GM21619 (cell line): Measurements from ENCODE around the gene ZNF80.
"Not testable (repeated sequence)": the region's sequence is repeated elsewhere in the genome, so short reads cannot be mapped to it uniquely, and the experiment has no call there.

Experiments
- ATAC-seq: cut with Tn5 transposase; IDR thresholded peaks from one replicate; pipeline ENCODE4 v1.9.1; 2021; ENCODE audit not compliant: unreplicated experiment

Gene ZNF80

DNA sequence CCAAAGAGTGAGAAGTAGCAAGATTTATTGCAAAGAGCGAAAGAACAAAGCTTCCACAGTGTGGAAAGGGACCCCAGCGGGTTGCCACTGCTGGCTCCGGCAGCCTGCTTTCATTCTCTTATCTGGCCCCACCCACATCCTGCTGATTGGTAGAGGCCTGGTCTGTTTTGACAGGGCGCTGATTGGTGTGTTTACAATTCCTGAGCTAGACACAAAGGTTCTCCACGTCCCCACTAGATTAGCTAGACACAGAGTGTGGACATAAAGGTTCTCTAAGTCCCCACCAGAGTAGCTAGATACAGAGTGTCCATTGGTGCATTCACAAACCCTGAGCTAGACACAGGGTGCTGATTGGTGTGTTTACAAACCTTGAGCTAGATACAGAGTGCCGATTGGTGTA is at the start of gene ZNF80:
TSS of gene ZNF80 (minus strand) at position 101 of the 400 bp plus-strand sequence. CDS start 504 bp downstream, outside the sequence.
- ATAC-seq: not testable (repeated sequence)

DNA sequence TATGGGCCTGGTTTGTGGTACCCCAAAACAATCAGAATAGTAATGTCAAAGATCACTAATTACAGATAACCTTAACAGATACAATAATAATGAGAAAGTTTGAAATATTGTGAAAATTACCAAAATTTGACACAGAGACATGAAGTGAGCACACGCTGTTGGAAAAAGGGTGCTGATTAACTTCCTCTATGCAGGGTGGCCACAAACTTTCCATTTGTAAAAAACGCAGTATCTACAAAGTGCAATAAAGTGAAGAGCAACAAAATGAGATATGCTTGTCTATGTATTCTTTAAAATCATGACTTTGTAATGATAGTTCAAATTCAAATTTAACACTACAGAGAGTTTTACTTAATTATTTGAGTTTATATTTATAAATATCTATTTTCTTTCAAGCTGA is 48.9 kb upstream of the ZNF80 start:
- ATAC-seq: no peak

DNA sequence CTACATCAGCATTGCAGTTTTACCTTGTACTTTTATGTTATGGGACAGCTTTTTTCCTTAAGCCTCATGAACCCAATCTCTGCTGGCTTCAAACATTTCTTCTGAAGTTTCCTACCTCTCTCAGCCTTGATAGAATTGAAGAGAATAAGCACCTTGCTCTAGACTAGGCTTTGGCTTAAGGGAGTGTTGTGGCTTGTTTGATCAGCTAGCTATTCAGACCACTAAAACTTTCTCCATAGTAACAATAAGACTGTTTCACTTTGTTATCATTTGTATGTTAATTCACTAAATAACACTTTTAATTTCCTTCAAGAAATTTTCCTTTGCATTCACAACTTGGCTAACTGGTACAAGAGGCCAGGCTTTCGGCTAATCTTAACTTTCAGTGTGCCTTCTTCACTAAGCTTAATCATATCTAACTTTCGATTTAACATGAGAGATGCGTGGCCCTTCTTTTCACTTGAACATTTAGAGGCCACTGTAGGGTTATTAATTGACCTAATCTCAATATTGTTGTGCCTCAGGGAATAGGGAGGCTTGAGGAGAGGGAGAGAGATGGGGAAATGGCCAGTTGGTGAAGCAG is 48.4 kb upstream of the ZNF80 start:
- ATAC-seq: no peak

DNA sequence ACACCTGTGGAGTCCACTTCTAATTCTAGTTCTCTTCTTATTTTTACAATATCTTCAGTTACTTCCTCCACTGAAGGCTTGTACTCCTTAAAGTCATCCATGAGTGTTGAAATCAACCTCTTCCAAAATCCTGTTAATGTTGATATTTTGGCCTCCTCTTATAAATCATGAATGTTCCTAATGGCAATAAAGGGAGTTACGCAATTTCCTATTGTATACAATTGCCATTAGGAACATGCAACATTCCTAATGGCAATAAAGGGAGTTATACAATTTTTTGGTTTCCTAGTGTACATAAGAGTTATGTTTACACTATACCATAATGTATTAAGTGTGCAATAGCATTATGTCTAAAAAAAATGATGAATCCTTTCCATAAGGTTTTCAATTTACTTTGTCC is 47.3 kb upstream of the ZNF80 start:
- ATAC-seq: no peak

DNA sequence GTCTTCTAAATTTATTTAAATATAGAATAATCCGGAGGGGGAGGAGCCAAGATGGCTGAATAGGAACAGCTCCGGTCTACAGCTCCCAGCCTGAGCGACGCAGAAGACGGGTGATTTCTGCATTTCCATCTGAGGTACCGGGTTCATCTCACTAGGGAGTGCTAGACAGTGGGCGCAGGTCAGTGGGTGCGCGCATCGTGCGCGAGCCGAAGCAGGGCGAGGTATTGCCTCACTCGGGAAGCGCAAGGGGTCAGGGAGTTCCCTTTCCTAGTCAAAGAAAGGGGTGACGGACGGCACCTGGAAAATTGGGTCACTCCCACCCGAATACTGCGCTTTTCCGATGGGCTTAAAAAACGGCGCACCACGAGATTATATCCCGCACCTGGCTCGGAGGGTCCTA is 39.5 kb upstream of the ZNF80 start:
- not testable (repeated sequence) for ATAC-seq

DNA sequence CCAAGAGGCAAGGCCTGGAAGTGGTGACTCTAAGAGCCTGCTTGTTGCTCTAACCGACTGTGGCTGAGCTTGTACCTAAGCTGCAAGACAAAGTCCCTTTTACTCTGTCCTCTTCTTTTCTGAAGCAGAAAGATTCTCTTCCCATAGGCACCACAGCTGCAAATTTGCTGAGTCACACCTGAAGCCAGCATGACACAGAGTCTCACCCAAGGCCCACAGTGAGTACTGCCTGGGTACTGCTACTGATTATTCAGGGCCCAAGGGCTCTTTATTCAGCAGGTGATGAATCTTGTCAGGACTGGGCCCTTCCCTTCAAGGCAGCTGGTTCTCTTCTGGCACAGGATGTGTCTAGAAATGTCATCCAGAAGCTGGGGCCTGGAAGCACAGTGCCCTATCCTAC is 37.6 kb upstream of the ZNF80 start:
- no peak for ATAC-seq

DNA sequence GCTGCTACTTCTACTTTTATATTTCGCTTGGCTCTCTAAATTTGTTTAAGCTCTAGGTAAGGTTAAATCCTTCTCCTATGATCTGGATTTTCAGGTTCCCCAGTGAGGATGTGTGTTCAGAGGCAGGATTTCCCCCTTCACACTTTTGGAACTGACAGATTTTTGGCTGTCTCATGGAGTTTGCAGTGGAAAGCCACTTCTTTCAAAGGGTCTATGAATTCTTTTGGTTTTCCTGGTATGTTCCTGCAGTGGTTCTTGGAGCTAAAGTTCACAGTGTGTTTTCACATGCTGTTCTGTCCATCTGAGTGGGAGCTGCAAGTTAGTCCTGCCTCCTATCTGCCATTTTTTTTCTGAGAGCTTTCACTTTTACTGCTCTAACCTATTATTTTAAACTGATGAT is 34.9 kb upstream of the ZNF80 start:
- no peak for ATAC-seq

DNA sequence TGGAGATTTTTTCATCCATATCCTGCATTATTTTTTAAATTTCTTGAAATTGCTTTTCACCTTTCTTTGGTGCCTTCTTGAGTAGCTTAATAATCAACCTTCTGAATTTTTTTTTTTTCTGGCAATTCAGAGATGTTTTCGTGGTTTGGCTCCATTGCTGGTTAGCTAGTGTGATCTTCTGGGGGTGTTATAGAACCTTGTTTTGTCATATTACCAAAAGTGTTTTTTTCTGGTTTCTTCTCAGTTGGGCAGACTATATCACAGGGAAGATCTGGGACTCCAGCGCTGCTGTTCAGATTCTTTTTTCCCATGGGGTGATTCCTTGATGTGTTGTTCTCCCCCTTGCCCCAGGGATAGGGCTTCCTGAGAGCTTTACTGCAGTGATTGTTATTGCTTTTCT is 32.6 kb upstream of the ZNF80 start:
- no peak for ATAC-seq

DNA sequence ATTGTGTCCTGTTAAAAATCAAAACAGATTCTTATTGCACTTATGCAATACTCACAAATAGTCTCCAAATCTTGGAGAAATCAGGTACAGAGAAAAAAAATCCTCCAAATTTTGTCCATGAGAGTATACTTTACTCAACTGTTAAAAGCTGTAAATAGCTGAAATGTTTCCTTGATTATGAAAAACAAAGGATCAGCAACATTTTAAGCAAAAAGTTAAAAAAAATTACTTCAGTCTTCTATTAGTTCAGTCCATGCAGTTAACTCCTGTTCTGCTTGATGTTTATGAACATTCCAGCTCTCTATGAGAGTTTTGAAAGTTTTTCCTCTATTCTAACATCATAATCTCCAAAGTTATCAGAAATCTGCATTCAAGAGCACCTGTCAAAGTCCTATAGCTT is 22.8 kb upstream of the ZNF80 start:
- ATAC-seq: no peak

DNA sequence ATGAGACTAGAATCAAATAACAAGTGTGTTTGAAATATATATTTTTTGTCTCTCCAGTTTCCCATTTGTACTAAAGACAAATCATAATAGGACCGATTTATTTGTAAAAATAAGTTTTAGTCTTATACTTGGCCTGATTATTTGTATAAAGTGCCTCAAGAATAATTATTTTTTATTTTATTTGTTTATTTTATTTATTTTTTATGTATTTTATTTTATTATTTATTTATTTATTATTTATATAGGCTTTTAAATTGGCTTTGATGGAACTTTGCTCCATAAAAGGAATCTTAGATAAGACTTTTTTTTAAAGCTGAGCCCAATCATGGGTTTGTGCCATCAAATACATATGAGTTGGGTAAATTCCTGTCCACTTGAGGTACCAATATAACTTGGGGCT is 22.2 kb upstream of the ZNF80 start:
- ATAC-seq: no peak

DNA sequence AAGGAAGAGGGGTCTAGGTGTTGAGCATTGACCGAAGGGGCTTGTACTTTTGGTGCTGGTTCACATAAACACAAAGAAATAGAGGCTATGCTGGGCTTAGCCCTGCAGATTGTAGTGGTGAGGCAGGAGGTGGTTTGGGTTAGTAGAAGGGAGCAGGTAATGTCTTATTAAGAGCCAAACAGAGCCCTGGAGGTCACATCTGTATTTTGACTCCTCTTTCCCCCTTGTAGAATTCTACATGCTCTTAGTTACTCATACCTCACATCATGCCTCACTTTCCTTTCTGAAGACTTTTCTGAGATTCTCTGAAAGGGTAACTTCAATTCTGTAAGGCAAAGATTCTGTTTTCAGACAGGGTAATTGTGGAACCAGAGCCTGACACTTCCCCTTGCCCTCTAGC is 16.1 kb upstream of the ZNF80 start:
- ATAC-seq: no peak

DNA sequence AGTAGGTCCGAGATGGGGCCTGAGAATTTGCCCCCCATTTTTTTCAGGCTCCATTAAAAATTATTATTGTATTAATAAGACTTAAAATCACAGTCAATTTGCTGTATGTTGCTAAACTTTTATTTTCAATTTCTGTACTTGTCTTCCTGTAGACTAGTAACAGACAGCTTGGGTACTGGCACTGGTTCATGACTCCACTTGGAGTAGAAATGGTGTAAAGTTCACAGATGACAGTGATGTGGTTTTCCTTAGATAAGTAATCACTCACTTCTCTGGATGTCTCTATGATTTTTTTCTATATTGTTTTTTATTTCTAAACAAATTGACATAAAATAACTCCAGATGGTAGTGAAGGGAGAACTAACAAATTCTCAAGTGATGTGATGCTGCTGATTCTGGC is 15.6 kb upstream of the ZNF80 start:
- no peak for ATAC-seq

DNA sequence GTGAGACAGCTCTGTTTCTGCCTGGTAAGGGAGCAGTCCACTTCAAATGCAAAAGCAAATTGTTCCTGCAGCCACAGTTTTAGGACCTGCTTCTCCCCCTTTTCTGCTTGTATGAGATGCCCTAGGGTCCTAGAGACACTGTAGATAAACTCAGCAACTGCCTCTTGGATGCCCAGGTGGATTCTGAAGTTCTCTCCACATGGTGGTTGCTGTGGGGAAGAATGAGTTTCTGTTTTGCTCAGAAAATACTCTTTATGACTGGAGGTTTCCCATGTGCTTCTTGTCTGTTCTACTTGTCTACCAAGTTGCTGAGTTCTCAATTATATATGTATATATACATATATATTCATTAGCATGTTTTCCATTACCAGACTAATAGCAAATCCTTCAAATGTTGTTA is 5.6 kb upstream of the ZNF80 start:
- peak; percentile 97 for ATAC-seq

DNA sequence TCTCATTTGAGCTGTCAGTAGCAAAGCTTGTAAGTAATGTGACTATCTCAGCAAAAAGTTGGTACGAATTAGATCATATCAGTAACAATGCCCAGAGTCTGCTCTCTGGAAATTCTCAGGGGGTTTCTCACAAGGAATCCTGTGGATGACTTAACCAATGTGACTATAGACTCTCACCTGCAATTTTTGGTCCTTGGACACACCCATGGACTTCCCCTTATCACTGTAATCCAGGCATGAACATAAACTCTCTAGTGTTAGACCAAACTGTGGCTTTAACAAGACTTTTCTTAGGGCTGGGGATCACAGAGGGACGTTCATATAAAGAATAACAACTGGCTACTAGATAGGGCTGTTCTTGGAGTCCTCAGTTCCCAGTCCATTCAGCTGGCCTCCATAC is 3.9 kb upstream of the ZNF80 start:
- no peak for ATAC-seq

DNA sequence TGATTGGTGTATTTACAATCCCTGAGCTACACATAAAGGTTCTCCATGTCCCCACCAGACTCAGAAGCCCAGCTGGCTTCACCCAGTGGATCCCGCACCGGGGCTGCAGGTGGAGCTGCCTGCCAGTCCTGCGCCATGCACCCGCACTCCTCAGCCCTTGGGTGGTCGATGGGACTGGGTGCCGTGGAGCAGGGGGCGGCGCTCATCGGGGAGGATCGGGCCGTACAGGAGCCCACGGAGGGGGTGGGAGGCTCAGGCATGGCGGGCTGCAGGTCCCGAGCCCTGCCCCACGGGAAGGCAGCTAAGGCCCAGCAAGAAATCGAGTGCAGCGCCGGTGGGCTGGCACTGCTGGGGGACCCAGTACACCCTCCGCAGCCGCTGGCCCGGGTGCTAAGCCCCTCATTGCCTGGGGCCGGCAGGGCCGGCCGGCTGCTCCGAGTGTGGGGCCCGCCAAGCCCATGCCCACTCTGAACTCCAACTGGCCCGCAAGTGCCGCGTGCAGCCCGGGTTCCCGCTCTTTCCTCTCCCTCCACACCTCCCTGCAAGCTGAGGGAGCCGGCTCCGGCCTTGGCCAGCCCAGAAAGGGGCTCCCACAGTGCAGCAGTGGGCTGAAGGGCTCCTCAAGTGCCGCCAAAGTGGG is 888 bp upstream of the ZNF80 start:
- ATAC-seq: not testable (repeated sequence)

DNA sequence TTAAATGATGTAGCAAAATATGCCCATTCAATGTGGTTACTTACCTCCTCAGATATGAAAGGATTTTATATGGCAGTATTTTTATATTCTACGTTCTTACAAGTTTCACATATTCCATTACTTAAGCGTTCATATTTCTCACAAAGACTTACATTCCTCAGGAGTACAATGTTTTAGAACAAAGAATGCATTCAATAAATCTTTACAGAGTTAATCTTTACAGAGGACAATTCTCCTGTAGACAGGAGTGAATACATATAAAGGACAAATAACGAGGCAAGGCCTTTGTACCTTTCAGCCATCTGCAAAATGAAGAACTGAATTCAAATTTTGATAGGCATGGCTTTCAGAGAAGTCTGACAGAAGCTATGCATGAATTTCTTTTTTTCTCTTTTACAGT is 1.9 kb downstream of the ZNF80 start:
- ATAC-seq: no peak

DNA sequence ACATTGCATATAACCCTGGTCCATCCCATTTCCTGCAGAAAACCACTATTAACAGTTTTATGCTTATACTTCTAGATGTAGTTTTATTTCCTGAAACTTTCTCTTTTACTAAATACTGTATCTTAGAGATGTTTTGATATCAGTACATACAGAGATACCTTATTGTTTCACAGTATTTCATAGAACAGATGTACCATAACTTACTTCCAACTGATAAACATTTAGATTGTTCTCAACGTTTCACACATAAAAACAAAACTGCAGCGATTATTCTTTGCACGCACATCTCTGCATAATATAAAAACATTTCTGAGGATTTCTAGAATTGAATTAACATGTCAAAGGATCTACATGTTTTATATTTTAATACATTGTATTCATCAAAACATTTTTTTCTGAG is 2.6 kb downstream of the ZNF80 start:
- no peak for ATAC-seq

DNA sequence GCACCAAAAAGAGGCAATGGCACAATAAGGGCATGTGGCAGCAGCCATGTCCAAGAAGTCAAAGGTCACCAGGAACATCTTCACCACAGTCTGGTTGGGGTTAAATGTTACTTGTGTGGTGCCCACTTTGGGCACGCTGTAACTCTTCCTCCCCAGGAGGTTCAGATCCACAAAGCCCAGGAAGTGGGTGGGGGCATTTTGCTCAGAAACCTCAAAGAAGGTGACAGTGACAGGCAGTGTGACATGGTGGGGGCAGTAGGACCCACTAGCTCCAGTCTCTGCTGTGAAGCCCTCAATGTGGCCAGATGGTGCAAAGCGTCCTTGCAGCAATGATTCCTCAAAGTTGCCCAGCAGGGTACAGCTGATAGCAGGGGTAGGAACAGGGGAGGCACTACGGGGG is 5.8 kb downstream of the ZNF80 start:
- no peak for ATAC-seq

DNA sequence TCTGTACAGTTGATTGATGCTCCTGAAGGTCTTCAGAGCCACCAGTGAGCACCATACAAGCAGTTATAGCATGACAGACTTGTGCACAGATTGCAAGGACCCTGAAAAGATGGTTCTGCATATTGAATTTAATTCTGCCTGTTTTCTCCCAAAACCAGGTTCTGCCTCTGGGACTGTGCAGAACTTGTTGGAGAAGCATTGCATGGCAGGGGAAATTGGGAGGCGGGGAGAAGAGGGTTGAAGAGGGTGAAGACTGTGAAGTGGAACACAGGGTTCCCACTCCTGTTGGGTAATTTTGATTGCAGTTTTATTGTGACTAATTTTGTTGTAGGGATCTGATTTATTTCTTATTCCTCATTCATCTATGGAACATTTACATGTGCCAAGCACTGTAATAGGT is 10.3 kb downstream of the ZNF80 start:
- ATAC-seq: no peak

DNA sequence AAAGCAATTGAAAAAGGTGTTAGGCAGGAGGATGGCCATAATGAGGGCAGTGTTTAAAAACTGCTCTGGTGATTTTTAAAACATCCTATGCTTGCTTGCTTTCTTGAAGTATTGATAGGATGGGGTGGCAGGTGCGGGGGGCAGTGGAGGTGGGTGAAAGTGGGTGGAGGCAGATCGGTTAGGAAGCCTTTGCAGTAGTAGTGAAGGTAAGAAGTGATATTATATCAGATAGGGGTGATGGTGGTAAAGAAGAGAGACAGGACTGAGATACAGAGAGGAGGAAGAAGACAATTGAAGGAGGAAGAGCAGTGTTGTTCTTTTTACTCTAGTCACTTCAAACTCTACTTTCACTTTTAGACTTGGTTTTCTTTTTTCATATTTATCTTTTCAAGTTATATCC is 11.1 kb downstream of the ZNF80 start:
- ATAC-seq: no peak

DNA sequence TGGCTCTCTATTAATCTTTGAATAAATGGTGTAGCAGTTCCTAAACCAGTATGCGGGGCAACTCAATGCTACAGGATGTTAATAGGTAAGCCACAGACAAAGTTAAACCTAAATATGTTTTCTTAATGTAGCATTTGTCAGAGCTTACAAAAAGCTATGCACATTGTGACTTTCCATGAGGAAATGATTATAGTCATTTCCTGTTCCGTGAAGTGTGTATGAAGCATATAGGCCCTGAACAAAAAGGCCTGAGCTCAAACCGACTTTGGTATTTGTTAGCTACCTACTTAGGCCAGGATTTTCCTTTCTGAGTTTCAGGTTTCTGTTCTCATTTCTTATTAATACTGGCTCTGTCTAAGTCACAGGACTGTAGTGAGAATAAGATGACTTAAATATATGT is 14.2 kb downstream of the ZNF80 start:
- ATAC-seq: peak; percentile 87

DNA sequence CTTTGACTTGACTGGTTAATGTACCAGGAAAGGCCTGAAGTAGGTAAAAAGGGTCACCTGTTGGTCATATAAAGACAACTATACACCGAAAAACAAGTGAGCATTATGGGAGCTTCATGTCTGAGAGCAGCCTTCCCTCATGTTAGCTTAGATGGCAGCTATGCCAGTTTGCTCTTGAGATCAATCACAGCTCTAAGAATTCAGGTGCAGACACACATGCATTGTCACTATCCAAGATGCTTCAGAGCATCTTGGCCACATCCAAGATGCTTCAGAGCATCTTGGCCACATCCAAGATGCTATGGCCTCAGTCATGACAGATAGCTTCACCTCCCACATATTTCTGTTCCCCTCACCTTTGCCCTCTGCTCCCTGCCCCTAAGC is 15.5 kb downstream of the ZNF80 start:
- no peak for ATAC-seq

DNA sequence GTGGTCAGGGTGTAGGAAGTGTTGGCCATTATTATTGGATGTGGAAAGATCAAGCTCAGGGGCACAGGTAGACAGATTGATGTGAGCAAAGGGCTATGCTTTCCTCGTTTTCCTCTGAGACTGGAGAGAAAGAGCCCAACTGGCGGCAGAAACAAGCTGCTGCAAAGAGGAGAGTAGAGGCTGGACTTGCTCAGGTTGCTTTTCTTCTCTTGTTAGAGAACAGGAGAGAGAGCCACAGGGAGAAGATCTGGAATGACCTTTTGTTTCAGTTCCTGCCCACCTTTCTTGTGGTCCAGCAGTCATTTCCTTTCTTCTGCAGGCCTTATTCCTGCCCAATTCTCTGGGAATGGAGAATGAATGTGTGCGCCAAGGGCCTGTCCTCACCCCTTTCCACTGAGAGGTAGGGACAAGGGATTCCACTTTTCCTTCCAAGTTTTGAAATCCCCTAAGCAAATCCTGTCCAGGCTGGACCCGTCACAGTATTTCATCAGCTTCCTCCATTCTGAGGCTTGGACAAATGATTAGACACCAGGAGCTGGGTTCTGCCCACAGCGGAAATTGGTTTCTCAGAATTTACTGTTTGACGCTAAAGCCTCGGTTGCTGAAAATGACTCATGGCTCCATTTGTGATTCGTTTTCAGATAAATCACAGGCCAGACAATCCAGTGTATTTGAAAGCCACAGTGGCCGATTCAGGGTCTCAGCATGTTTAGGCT is 16.1 kb downstream of the ZNF80 start:
- no peak for ATAC-seq
